GM10248 (cell line): Measurements from ENCODE around the gene RNASEH2A.

ENCODE experiments used
- CTCF ChIA-PET: fragments of 300-600 bp; sonication (Branson Sonifier 250); formaldehyde crosslinking; extraction: SDS; loops from one replicate; lab custom pipeline; 2021; ENCODE audit warnings: antibody characterized with exemption; lab: Yijun Ruan, JAX
- POLR2A ChIA-PET: fragments of 350-650 bp; sonication (Branson Sonifier 250); formaldehyde crosslinking; extraction: SDS; loops from one replicate; lab custom pipeline; 2020; ENCODE audit warnings: antibody characterized with exemption; lab: Yijun Ruan, JAX
- DNase-seq: peaks from one replicate; pipeline ENCODE4 v3.0.0; 2012; ENCODE audit errors: extremely low spot score
- TF ChIP-seq, protein P1 (sequence below): IDR thresholded peaks from 2 replicates; pipeline ENCODE4 v1.5.1; 2012; ENCODE audit warnings: mild to moderate bottlenecking, low read depth; ENCODE audit errors: extremely low read depth, missing control alignments, control extremely low read depth

Gene RNASEH2A

GRCh38 chr19:12834976-12835757, 28.8 kb downstream of the RNASEH2A start:
- ChIA-PET CTCF (interaction anchor here (1.0 to 3.9 kb wide), 4 partner anchors 13 to 75 kb away, joined by 3 to 20 read pairs (median 11); no protein-coding TSS in a partner anchor), POLR2A (no interaction called here)
- DNase-seq = no peak
- TF ChIP-seq, protein P1, sequence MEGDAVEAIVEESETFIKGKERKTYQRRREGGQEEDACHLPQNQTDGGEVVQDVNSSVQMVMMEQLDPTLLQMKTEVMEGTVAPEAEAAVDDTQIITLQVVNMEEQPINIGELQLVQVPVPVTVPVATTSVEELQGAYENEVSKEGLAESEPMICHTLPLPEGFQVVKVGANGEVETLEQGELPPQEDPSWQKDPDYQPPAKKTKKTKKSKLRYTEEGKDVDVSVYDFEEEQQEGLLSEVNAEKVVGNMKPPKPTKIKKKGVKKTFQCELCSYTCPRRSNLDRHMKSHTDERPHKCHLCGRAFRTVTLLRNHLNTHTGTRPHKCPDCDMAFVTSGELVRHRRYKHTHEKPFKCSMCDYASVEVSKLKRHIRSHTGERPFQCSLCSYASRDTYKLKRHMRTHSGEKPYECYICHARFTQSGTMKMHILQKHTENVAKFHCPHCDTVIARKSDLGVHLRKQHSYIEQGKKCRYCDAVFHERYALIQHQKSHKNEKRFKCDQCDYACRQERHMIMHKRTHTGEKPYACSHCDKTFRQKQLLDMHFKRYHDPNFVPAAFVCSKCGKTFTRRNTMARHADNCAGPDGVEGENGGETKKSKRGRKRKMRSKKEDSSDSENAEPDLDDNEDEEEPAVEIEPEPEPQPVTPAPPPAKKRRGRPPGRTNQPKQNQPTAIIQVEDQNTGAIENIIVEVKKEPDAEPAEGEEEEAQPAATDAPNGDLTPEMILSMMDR = no peak

GRCh38 chr19:12836529-12836863, 30.1 kb downstream of the RNASEH2A start:
- no peak for DNase-seq
- TF ChIP-seq, protein P1 = no peak
- POLR2A ChIA-PET = no interaction called here
- CTCF ChIA-PET = interaction anchor here (0.6 to 3.9 kb wide), 7 partner anchors 11 to 129 kb away, joined by 3 to 18 read pairs (median 4); no protein-coding TSS in a partner anchor

DNA sequence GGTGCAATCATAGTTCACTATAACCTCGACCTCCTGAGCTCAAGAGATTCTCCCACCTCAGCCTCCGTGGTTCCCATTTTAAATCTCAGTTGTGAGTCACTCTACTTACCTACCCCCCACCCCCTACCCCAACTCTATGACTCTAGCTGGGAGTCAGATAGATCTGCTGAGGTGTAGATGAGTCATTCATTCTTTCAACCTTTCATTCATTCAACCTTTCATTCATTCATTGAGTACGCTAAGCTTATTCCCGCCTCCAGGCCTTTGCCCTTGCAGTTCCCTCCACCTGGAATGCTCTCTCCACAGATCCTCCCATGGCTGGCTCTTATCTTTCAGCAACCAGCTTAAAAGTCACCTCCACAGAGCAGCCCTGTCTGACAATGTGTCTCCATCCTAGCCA, 30.8 kb downstream of the RNASEH2A start:
- CTCF ChIA-PET = interaction anchor here (0.6 to 3.9 kb wide), 11 partner anchors 10 to 128 kb away, joined by 3 to 18 read pairs (median 4); partner anchors contain the start of gene DNASE2

GRCh38 chr19:12838182-12838885, 31.9 kb downstream of the RNASEH2A start, which contains the start of gene MAST1:
TSS of gene MAST1 (plus strand) at chr19:12838515. CDS start at chr19:12838573, 58 bp downstream.
- DNase-seq = peak; percentile 86
- ChIA-PET POLR2A (no interaction called here), CTCF (interaction anchor here (0.6 to 1.3 kb wide), 6 partner anchors 8 to 81 kb away, joined by 3 to 7 read pairs (median 4); no protein-coding TSS in a partner anchor)
- TF ChIP-seq, protein P1 = peak; percentile 81

More for the DNA sequence above, 30.8 kb downstream of the RNASEH2A start:
- POLR2A ChIA-PET = no interaction called here
- no peak for DNase-seq
- TF ChIP-seq, protein P1 = no peak

GRCh38 chr19:12838886-12839756, 32.7 kb downstream of the RNASEH2A start:
- TF ChIP-seq, protein P1 = no peak
- DNase-seq = no peak
- ChIA-PET CTCF (interaction anchor here (0.6 to 1.3 kb wide), 6 partner anchors 9 to 81 kb away, joined by 3 to 7 read pairs (median 4); no protein-coding TSS in a partner anchor), POLR2A (no interaction called here)
